Mesendoderm (in vitro differentiated cells): ENCODE data around the gene PAFAH2.

Experiments used
- DNase-seq: peaks from one replicate; pipeline ENCODE4 v3.0.0; 2013
- H2AK5ac ChIP-seq: 2 replicates; pipeline ENCODE4 v1.6.1; 2013; ENCODE audit warnings: low read length, inconsistent platforms
- H2BK120ac ChIP-seq: 2 replicates; pipeline ENCODE4 v1.6.1; 2013; ENCODE audit warnings: low read depth, mild to moderate bottlenecking, low read length, moderate library complexity, mixed read lengths
- H2BK15ac ChIP-seq: replicated peaks from 2 replicates; pipeline ENCODE4 v1.6.1; 2013; ENCODE audit warnings: low read depth, mild to moderate bottlenecking, moderate library complexity
- H2BK5ac ChIP-seq: 2 replicates; pipeline ENCODE4 v1.6.1; 2013; ENCODE audit warnings: low read length, inconsistent platforms
- H3K18ac ChIP-seq: 2 replicates; pipeline ENCODE4 v1.6.1; 2013; ENCODE audit warnings: mild to moderate bottlenecking, low read length, mixed read lengths
- H3K23ac ChIP-seq: one replicate; pipeline ENCODE4 v1.6.1; 2013; ENCODE audit warnings: low read length
- H3K27ac ChIP-seq: 2 replicates; pipeline ENCODE4 v1.5.1; 2013; ENCODE audit warnings: low read depth, mild to moderate bottlenecking, inconsistent platforms, low read length, moderate library complexity
- H3K27me3 ChIP-seq: 2 replicates; pipeline ENCODE4 v1.6.1; 2013; ENCODE audit warnings: low read length, control low read depth, mild to moderate bottlenecking, inconsistent platforms; ENCODE audit not compliant: insufficient read depth, poor library complexity
- H3K36me3 ChIP-seq: 2 replicates; pipeline ENCODE4 v1.6.1; 2013; ENCODE audit warnings: low read length, inconsistent platforms; ENCODE audit not compliant: control insufficient read depth, insufficient read depth
- H3K4ac ChIP-seq: one replicate; pipeline ENCODE4 v1.6.1; 2013; ENCODE audit warnings: low read depth, mild to moderate bottlenecking, low read length, moderate library complexity
- H3K4me1 ChIP-seq: 2 replicates; pipeline ENCODE4 v1.6.1; 2013; ENCODE audit warnings: low read depth, low read length, inconsistent platforms; ENCODE audit not compliant: control insufficient read depth
- H3K4me2 ChIP-seq: 2 replicates; pipeline ENCODE4 v1.6.1; 2013; ENCODE audit warnings: low read length
- H3K4me3 ChIP-seq: 2 replicates; pipeline ENCODE4 v1.5.1; 2013; ENCODE audit warnings: mild to moderate bottlenecking, low read length
- H3K56ac ChIP-seq: one replicate; pipeline ENCODE4 v1.6.1; 2013; ENCODE audit warnings: low read length
- H3K79me1 ChIP-seq: 2 replicates; pipeline ENCODE4 v1.6.1; 2013; ENCODE audit warnings: low read length, inconsistent platforms
- H3K79me2 ChIP-seq: 2 replicates; pipeline ENCODE4 v1.6.1; 2013; ENCODE audit warnings: mild to moderate bottlenecking, low read length; ENCODE audit not compliant: control insufficient read depth, insufficient read depth
- H3K9ac ChIP-seq: 2 replicates; pipeline ENCODE4 v1.6.1; 2013; ENCODE audit warnings: low read length, inconsistent platforms
- H4K5ac ChIP-seq: one replicate; pipeline ENCODE4 v1.6.1; 2013; ENCODE audit warnings: low read length
- H4K8ac ChIP-seq: one replicate; pipeline ENCODE4 v1.6.1; 2013; ENCODE audit warnings: low read depth, mild to moderate bottlenecking, control low read depth, low read length, moderate library complexity
- WGBS: extraction: QIAGEN DNeasy Blood & Tissue Kit; methylation state at CpG from one replicate; pipeline ENCODE4 v1.1.7; 2013; ENCODE audit warnings: low lambda C conversion rate, missing lambda C conversion rate; ENCODE audit not compliant: insufficient coverage; ENCODE audit errors: extremely low coverage; 5-methylcytosine and 5-hydroxymethylcytosine counted together

Gene PAFAH2

DNA sequence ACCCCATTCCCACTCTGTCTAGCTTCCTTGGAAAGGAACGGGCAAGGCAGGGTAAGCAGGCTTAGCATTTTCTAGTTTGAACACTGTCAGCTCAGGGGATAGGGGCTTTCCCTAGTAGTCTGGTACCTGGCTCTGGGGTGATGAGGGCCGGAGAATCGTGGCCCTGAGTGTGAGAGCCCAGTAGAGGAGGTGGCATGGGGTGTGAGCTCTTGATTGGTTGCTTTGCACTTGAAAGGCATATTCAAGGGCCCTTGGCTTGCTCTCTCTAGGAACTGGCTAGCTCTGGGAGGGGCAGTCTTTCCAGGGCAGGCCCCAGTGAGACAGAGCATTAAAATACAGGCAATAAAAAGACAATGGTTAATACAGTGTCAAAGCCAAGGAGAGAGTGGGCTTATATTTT lies 13.0 kb upstream of the PAFAH2 start:
- H2AK5ac ChIP-seq: peak overlapping the region; percentile 27
- no peak overlapping the region for H3K23ac ChIP-seq
- no peak overlapping the region for H2BK15ac ChIP-seq
- H3K27me3 ChIP-seq: no peaks in the 10 kb centered on the region
- H3K79me2 ChIP-seq: no peaks in the 10 kb centered on the region
- H3K27ac ChIP-seq: no peak overlapping the region
- no peak overlapping the region for H3K4me2 ChIP-seq
- H3K9ac ChIP-seq: no peak overlapping the region
- H3K4me3 ChIP-seq: no peak overlapping the region
- no peak overlapping the region for H2BK5ac ChIP-seq
- H3K56ac ChIP-seq: peak overlapping the region; percentile 37
- H3K36me3 ChIP-seq: no peaks in the 10 kb centered on the region
- H3K79me1 ChIP-seq: no peaks in the 10 kb centered on the region
- no peak for DNase-seq
- no CpG with 5 or more reads among the region's 3 CpGs for WGBS
- H3K18ac ChIP-seq: no peak overlapping the region
- no peaks in the 10 kb centered on the region for H3K4me1 ChIP-seq
- no peak overlapping the region for H2BK120ac ChIP-seq
- H4K8ac ChIP-seq: no peak overlapping the region
- H4K5ac ChIP-seq: no peak overlapping the region
- H3K4ac ChIP-seq: no peak overlapping the region

- WGBS: no CpG with 5 or more reads among the region's 6 CpGs
- Histone ChIP-seq H3K27ac (no peak overlapping the region), H3K23ac (no peak overlapping the region), H3K4me2 (no peak overlapping the region), H2BK5ac (no peak overlapping the region), H3K9ac (no peak overlapping the region), H2AK5ac (no peak overlapping the region), H4K5ac (no peak overlapping the region), H3K27me3 (no peaks in the 10 kb centered on the region), H3K4me3 (no peak overlapping the region), H4K8ac (no peak overlapping the region), H3K79me1 (no peaks in the 10 kb centered on the region), H3K18ac (no peak overlapping the region), H2BK120ac (no peak overlapping the region), H3K79me2 (no peaks in the 10 kb centered on the region), H3K36me3 (no peaks in the 10 kb centered on the region), H2BK15ac (no peak overlapping the region), H3K4me1 (no peaks in the 10 kb centered on the region), H3K4ac (no peak overlapping the region), H3K56ac (no peak overlapping the region)
- DNase-seq: peak; percentile 88
Measured at GRCh38 chr1:26009796-26010447, 12.1 kb upstream of the PAFAH2 start.

- Histone ChIP-seq H4K5ac (no peak overlapping the region), H3K27ac (no peak overlapping the region), H3K4me2 (no peak overlapping the region), H3K4ac (no peak overlapping the region), H3K4me1 (no peaks in the 10 kb centered on the region), H3K9ac (no peak overlapping the region), H3K23ac (no peak overlapping the region), H4K8ac (no peak overlapping the region), H2BK5ac (no peak overlapping the region), H3K4me3 (no peak overlapping the region), H3K79me1 (no peaks in the 10 kb centered on the region), H2BK120ac (no peak overlapping the region), H3K36me3 (no peaks in the 10 kb centered on the region), H3K79me2 (no peaks in the 10 kb centered on the region), H2AK5ac (no peak overlapping the region), H3K27me3 (no peaks in the 10 kb centered on the region), H2BK15ac (no peak overlapping the region), H3K56ac (no peak overlapping the region), H3K18ac (no peak overlapping the region)
- no CpG with 5 or more reads among the region's 16 CpGs for WGBS
- no peak for DNase-seq
Measured at GRCh38 chr1:26006710-26007109, 8.8 kb upstream of the PAFAH2 start.

DNA sequence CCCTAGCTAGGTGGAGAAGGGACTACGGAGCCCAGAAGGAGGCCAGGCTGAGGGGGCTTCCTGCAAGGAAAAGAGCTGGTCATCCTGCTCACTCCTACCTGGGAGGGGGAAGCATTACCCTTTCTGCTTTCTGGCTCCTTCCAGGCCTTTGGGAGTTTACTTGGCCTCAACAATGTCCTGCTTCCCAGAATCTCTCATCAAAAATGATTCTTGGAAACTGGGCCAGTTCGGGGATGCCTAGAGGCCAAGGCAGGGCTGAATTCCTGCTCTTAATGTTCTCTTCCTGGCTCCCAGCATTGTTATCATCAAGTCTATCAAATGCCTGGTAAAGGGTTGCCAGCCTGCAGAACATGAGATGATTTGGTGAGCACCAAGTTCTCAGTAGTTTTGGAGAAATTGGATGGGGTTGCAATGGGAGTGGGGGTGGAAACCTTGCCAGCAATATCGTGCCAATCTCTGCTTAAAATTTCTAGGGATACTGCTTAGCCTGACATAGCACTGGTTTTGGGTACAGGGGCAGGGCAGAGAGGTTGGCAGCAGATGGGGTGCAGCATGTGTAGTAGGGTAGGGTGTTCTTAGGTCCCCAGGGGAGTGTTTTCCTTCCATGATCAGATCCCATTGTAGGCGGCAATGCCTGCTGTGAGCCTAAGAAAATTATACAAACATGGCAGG lies 7.7 kb upstream of the PAFAH2 start:
- no peak overlapping the region for H3K23ac ChIP-seq
- no peak overlapping the region for H3K27ac ChIP-seq
- no peaks in the 10 kb centered on the region for H3K79me1 ChIP-seq
- no peak overlapping the region for H2BK15ac ChIP-seq
- H2BK120ac ChIP-seq: no peak overlapping the region
- no peaks in the 10 kb centered on the region for H3K36me3 ChIP-seq
- no peak overlapping the region for H4K5ac ChIP-seq
- no peak for DNase-seq
- H2BK5ac ChIP-seq: no peak overlapping the region
- no peak overlapping the region for H3K18ac ChIP-seq
- no peaks in the 10 kb centered on the region for H3K4me1 ChIP-seq
- H3K4me2 ChIP-seq: no peak overlapping the region
- H3K79me2 ChIP-seq: no peaks in the 10 kb centered on the region
- H3K9ac ChIP-seq: no peak overlapping the region
- no peak overlapping the region for H2AK5ac ChIP-seq
- no peak overlapping the region for H3K4me3 ChIP-seq
- WGBS: no CpG with 5 or more reads among the region's 4 CpGs
- H3K4ac ChIP-seq: no peak overlapping the region
- no peak overlapping the region for H3K56ac ChIP-seq
- no peaks in the 10 kb centered on the region for H3K27me3 ChIP-seq
- no peak overlapping the region for H4K8ac ChIP-seq

- no peaks in the 10 kb centered on the region for H3K79me2 ChIP-seq
- no CpG with 5 or more reads among the region's 2 CpGs for WGBS
- H3K79me1 ChIP-seq: no peaks in the 10 kb centered on the region
- no peaks in the 10 kb centered on the region for H3K27me3 ChIP-seq
- H2AK5ac ChIP-seq: no peak overlapping the region
- H4K8ac ChIP-seq: no peak overlapping the region
- no peak overlapping the region for H3K23ac ChIP-seq
- no peak overlapping the region for H3K9ac ChIP-seq
- no peak overlapping the region for H3K4ac ChIP-seq
- no peak overlapping the region for H3K56ac ChIP-seq
- no peak for DNase-seq
- H3K36me3 ChIP-seq: no peaks in the 10 kb centered on the region
- H4K5ac ChIP-seq: no peak overlapping the region
- no peaks in the 10 kb centered on the region for H3K4me1 ChIP-seq
- no peak overlapping the region for H3K4me2 ChIP-seq
- no peak overlapping the region for H2BK5ac ChIP-seq
- H3K4me3 ChIP-seq: no peak overlapping the region
- H2BK15ac ChIP-seq: no peak overlapping the region
- H3K18ac ChIP-seq: no peak overlapping the region
- no peak overlapping the region for H3K27ac ChIP-seq
- H2BK120ac ChIP-seq: no peak overlapping the region
Measured at GRCh38 chr1:26003756-26004155, 5.9 kb upstream of the PAFAH2 start.

DNA sequence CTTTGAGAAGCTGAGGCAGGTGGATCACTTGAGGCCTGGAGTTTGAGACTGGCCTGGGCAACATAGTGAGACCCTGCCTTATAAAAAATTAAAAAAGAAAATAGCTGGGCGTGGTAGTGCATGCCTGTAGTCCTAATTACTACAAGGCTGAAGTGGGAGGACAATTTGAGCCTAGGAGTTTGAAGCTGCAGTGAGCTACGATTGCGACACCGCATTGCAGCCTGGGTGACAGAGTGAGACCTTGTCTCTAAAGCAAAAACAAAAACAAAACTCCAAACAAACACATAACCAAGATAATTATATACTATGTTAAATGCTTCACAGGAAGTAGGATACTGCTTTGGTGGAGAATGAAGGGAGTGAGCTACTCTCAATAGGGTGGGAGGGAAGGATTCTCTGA lies 5.4 kb upstream of the PAFAH2 start:
- Histone ChIP-seq H3K4ac (no peak overlapping the region), H2BK120ac (no peak overlapping the region), H3K56ac (no peak overlapping the region), H3K4me1 (peaks cover 2% of the 10 kb centered on the region), H2BK5ac (no peak overlapping the region), H3K79me1 (no peaks in the 10 kb centered on the region), H2BK15ac (no peak overlapping the region), H4K5ac (no peak overlapping the region), H3K4me3 (no peak overlapping the region), H3K36me3 (no peaks in the 10 kb centered on the region), H2AK5ac (no peak overlapping the region), H4K8ac (no peak overlapping the region), H3K27me3 (no peaks in the 10 kb centered on the region), H3K18ac (no peak overlapping the region), H3K9ac (no peak overlapping the region), H3K4me2 (no peak overlapping the region), H3K23ac (no peak overlapping the region), H3K79me2 (no peaks in the 10 kb centered on the region), H3K27ac (no peak overlapping the region)
- DNase-seq: no peak
- WGBS: no CpG with 5 or more reads among the region's 4 CpGs
